ENCODE measurements around the gene CHKB.

Gene CHKB, protein sequence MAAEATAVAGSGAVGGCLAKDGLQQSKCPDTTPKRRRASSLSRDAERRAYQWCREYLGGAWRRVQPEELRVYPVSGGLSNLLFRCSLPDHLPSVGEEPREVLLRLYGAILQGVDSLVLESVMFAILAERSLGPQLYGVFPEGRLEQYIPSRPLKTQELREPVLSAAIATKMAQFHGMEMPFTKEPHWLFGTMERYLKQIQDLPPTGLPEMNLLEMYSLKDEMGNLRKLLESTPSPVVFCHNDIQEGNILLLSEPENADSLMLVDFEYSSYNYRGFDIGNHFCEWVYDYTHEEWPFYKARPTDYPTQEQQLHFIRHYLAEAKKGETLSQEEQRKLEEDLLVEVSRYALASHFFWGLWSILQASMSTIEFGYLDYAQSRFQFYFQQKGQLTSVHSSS

DNA sequence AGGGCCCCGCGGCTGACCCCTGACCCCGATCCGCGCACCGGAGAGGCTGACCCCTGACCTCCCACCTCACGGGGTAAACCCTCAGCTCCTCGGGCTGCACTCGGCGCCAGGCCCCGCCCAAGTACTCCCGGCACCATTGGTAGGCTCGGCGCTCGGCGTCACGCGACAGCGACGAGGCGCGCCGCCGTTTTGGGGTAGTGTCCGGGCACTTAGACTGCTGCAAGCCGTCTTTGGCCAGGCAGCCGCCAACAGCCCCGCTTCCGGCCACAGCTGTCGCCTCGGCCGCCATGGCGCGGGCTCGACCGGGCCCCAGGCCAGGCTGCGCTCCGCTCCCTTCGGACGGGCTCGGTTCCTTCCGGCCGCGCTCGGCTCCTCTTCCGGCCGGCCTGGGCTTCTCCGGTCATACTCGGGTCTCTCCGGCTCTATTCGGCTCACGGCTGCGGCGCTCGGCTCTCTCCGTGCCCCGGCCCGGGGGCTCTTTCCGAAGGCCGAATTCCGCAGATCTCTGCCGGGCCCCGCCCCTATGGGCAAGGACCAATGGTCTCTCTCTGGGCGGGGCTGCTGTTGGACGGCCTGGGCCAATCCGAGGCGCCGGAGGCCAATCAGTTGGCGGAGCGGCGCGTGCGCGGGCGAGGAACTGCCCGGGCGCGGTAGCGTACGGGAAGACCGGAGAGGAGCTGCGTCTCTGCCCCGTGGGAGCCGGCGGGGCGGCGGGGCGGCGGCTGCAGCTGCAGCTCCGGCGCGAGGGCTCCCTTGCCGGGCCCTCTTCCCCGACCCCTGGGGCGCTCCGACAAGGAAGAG is at the start of gene CHKB:
TSS of gene CHKB (minus strand) at position 357 of the 801 bp plus-strand sequence. CDS start at position 289, 68 bp downstream.
- DNase-seq: peak; percentile 99
- Histone ChIP-seq H3K27ac (peak within 1 kb of the TSS; percentile 98), H3K9me3 (ENCODE audit: severe bottlenecking) (no peaks in the 10 kb centered on the region), H3K4me3 (ENCODE audit: low read depth, low read length) (peak within 1 kb of the TSS; percentile 81), H3K36me3 (peaks cover 34% of the 10 kb centered on the region), H3K27me3 (ENCODE audit: insufficient read depth, low read depth, severe bottlenecking) (no peaks in the 10 kb centered on the region)
- TF ChIP-seq, protein P1, sequence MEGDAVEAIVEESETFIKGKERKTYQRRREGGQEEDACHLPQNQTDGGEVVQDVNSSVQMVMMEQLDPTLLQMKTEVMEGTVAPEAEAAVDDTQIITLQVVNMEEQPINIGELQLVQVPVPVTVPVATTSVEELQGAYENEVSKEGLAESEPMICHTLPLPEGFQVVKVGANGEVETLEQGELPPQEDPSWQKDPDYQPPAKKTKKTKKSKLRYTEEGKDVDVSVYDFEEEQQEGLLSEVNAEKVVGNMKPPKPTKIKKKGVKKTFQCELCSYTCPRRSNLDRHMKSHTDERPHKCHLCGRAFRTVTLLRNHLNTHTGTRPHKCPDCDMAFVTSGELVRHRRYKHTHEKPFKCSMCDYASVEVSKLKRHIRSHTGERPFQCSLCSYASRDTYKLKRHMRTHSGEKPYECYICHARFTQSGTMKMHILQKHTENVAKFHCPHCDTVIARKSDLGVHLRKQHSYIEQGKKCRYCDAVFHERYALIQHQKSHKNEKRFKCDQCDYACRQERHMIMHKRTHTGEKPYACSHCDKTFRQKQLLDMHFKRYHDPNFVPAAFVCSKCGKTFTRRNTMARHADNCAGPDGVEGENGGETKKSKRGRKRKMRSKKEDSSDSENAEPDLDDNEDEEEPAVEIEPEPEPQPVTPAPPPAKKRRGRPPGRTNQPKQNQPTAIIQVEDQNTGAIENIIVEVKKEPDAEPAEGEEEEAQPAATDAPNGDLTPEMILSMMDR (IDR thresholded peaks at IDR 0.05; ENCODE audit: low read depth, low read length): no peak

DNA sequence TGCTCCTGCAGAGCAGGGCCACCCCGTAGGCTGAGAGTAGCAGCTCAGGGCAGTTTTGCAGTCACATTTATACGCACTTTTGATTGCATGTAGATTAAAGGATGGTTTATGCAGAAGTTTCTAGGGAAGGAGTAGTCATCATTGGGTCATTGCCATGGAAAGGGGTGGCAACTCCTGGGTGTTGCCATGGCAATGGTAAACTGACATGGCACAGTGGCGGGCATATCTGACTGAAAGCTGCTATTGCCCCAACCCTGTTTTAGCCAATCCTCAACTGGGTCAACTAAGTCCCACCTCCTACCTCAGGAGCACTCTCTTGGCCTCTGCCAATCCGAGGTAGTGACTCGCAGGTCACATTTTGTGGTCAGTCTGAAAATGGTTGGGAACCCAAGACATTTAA is 47.7 kb upstream of the CHKB start:
- no peak for DNase-seq
- no peaks in the 10 kb centered on the region for H3K36me3 ChIP-seq
- H3K9me3 ChIP-seq (ENCODE audit: severe bottlenecking): no peaks in the 10 kb centered on the region
- H3K27ac ChIP-seq: no peak overlapping the region
- H3K4me3 ChIP-seq (ENCODE audit: low read depth, low read length): no peak overlapping the region
- TF ChIP-seq, protein P1 (IDR thresholded peaks at IDR 0.05; ENCODE audit: low read depth, low read length): no peak
- H3K27me3 ChIP-seq (ENCODE audit: insufficient read depth, low read depth, severe bottlenecking): no peaks in the 10 kb centered on the region

DNA sequence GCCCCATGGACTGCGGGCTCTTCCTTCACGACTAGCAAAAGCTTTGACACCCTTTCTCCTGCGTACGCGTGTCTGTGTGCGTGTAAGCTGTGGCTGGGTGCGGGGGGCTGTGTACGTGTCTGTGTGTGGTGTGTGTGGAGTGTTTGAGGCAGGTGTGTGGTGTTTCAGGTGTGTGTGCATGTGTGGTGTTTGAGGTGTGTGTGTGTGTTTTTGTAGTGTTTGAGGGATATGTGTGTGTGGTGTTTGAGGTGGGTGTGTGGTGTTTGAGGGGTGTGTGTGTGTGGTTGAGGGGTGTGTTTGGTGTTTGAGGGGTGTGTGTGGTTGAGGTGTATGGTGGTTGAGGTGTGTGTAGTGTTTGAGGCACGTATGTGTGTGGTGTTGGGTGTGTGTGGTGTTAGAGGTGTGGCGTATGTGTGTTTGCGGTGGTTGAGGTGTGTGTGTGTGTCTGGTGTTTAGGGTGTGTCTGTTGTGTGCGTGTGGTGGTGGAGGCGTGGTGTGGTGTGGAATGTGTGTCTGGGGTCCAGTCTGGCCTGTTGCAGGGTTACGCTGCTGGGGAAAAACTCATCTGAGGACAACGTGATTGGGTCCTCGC is 46.0 kb upstream of the CHKB start:
- Histone ChIP-seq H3K27ac (peak overlapping the region; percentile 62), H3K4me3 (ENCODE audit: low read depth, low read length) (peak overlapping the region; percentile 84), H3K36me3 (peaks cover 2% of the 10 kb centered on the region; the same call in 1 of the 2 replicates), H3K9me3 (ENCODE audit: severe bottlenecking) (no peaks in the 10 kb centered on the region), H3K27me3 (ENCODE audit: insufficient read depth, low read depth, severe bottlenecking) (no peaks in the 10 kb centered on the region)
- DNase-seq: no peak
- TF ChIP-seq, protein P1 (IDR thresholded peaks at IDR 0.05; ENCODE audit: low read depth, low read length): no peak

DNA sequence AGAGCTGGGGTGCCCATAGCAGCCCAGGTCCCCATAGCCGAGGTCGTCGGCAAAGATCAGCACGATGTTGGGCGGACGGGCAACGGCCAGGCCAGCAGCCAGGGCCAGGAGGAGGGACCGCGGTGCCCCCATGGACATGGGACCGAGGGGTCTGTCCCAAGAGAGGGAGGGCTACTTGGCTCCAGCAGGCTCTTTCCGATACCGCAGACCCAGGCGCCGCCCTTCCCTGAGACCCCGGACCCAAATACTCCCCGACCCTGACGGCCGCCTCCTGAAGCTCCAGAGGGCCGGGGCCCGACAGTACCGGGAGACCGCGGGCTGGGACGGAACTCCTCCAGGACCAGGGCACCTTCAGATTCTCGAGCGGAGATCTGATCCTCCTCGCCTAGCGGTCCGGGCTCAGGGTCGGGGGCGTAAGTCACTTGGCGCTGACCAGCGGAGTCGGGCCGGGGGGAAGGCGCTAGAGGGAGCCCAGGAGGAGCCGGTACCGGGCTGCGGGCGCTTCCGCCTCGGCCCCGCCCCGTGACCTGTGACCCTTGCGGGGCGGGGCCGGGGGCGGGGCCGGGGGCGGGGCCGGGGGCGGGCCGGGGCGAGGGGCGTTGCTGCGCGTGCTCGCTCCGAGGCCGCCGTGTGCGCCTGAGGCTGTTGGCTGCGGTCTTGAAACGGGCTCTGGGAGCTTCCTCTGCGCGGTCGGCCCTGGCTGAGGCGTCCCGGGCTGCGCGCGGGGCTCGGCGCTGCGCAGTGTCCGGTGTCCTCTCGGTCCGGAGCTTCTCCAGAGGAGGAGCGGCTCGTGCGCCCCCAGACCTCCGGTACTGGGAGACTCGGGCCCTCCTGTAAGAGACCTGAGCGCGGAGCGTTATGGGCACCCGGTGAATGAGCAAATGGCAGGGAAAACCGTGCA is 45.2 kb upstream of the CHKB start, which contains the start of gene ARSA:
TSS of gene ARSA (minus strand) at position 511 of the 901 bp plus-strand sequence. CDS start at position 138, 373 bp downstream.
- no peaks in the 10 kb centered on the region for H3K27me3 ChIP-seq (ENCODE audit: insufficient read depth, low read depth, severe bottlenecking)
- peak; percentile 74 for DNase-seq
- H3K4me3 ChIP-seq (ENCODE audit: low read depth, low read length): peak within 1 kb of the TSS; percentile 84
- TF ChIP-seq, protein P1 (IDR thresholded peaks at IDR 0.05; ENCODE audit: low read depth, low read length): peak; percentile 41; the same call in 1 of the 2 replicates
- H3K36me3 ChIP-seq: peaks cover 2% of the 10 kb centered on the region; the same call in 1 of the 2 replicates
- H3K27ac ChIP-seq: peak within 1 kb of the TSS; percentile 65
- no peaks in the 10 kb centered on the region for H3K9me3 ChIP-seq (ENCODE audit: severe bottlenecking)

All from WERI-Rb-1 (cell line).